GM18858 (cell line): ENCODE results near the gene MORC2.

Experiments
- ATAC-seq: cut with Tn5 transposase; IDR thresholded peaks from one replicate; pipeline ENCODE4 v1.9.1; 2021; ENCODE audit not compliant: unreplicated experiment

Gene MORC2

DNA sequence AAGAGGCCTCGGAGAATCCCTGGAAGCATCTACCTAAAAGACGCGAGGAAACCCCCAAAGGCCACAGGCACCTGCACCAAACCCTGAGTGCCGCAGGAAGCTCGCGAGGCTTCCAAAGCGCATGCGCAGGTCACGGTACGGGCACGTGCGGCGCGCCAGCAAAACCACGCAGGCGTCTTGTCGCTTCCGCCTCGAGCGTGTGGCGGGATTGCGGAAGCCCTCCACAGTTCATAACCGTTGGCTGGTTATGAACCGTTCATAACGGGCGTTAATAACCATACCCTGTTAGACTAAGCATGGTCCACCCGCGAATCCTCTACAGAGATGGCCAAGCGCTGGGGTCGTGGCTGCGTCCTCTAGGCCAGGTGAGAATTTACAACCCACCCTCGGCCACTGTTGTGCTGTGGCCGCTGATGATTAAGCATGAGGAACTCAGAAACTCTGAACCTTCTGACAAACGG is 46.4 kb downstream of the MORC2 start:
- no peak for ATAC-seq

GRCh38 chr22:30921108-30921507 is 47.5 kb downstream of the MORC2 start:
- no peak for ATAC-seq

DNA sequence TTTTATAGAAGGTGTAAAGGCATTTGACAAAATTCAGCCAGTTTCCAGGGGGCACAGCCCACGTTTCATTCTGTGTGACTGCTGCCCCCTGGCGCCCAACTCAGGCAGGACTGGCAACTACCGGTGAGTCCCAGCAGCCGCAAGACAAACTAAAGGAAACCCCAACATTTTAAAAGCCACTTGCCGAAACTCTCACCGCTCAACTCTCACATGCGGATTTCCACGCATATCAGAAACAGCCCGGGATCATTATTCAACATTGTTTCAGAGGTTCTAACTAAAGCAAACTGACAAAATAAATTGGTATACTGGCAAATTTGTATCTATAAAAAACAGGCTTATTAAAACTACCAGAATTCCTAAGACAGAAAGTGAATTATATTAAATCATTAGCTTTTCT is 48.2 kb downstream of the MORC2 start:
- no peak for ATAC-seq

GRCh38 chr22:30919973-30920372 is 48.6 kb downstream of the MORC2 start:
- ATAC-seq: no peak

DNA sequence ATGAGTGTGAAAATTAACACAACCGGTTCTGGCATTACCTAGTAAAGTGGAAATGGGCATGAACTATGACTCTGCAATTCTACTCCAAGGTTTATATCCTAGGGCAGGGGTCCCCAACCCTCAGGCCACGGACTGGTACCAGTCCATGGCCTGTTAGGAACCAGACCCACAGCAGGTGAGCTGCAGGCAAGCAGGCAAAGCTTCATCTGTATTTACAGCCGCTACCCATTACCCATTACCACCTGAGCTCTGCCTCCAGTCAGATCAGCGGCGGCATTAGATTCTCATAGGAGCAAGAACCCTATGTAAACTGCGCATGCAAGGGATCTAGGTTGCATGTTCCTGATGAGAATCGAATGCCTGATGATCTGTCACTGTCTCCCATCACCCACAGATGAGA is 49.8 kb downstream of the MORC2 start:
- no peak for ATAC-seq

DNA sequence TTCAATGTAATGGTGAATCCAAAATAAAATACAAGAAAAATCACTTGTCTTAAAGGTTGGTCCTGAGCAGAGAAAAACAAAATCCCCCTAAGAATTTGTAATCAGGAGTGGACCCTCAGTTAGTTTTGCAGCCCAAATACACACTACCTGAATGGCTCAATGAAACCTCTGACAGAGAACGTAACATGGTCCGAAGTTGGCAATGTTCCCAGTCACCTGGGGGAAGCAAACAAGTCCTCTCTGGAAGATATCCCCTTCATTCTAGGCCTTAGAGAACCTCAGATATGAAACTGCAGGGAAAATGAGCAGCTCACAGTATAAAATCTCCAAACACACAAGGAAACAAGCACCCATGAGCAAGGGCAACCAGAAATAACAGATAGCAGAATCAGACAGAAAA is 58.2 kb downstream of the MORC2 start:
- no peak for ATAC-seq

- ATAC-seq: no peak
These were observed 59.3 kb downstream of the MORC2 start for GRCh38 chr22:30909306-30909705.

DNA sequence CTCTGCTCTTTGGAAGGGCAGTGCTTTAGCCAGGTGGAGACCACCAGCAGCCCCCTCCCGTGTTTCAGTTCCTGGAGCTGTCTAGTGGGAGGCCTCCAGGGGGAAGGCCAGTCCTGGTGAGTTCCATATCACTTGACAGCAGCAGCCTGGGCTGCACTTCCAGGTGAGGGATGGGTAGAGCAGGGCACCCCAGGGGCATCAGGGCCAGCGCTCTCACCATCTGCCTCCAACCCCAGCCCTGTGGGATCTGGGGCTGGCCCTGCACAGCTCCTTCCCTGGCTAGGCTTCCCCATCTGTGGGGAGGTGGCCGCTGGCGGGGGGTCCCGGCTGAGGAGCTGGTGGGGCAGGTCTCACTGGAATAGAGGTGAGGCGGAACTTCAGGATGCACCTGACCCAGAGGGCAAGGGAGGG is 60.5 kb downstream of the MORC2 start:
- ATAC-seq: no peak

GRCh38 chr22:30906946-30907345 is 61.6 kb downstream of the MORC2 start:
- ATAC-seq: no peak

GRCh38 chr22:30906411-30906810 is 62.2 kb downstream of the MORC2 start:
- ATAC-seq: no peak

GRCh38 chr22:30905696-30906341 is 62.8 kb downstream of the MORC2 start:
- ATAC-seq: no peak

- ATAC-seq: no peak
These were observed 64.6 kb downstream of the MORC2 start for GRCh38 chr22:30903876-30904460.

- ATAC-seq: no peak
These were observed 65.8 kb downstream of the MORC2 start for GRCh38 chr22:30902496-30903357.

DNA sequence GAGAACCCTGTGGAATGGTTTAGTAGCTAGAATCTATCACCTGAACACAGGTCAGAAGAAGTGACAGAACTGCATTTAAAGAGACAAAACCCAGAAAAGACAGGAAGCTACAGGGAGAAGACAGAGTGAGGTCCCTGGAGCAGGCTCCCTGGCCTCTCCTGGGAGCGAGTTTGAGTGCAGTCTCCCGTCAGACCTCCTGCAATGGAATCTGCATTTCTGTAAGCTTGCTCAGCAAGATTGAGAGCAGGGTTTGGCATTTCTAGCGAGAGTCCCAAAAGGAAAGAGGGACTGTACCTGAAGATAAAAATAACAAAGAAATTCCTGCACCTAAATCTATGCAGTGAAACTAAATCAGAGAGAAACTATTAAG is 74.2 kb downstream of the MORC2 start:
- no peak for ATAC-seq

DNA sequence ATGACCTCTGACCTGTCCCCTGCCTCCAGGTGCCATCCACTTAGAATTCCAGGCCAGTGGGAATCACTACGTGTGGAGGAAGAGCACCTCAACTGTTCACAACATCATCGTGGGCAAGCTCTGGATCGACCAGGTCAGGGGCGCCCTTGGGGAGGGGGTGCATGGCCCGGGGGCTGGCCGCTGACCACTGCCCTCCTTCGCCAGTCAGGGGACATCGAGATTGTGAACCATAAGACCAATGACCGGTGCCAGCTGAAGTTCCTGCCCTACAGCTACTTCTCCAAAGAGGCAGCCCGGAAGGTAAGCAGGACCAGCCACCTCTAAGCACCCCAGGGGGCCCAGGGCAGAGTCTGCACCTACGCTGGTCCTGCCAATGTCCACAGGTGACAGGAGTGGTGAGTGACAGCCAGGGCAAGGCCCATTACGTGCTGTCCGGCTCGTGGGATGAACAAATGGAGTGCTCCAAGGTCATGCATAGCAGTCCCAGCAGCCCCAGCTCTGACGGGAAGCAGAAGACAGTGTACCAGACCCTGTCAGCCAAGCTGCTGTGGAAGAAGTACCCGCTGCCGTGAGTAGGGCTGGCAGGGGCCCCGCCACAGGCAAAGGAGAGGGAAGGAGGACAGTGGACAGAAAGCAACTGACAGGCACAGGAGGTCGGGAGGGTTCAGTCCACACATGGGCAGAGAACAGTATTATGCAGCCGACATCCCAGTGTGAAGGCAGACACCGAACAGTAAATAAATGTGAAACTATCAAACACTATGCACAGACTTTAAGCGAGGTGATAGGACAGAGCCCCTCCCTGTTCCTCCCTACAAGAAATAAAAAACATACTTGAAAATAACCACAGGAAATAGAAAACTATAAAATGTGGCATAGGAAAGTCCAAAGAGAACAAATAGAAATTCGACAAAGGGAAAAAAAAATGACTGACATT is 74.9 kb downstream of the MORC2 start:
- ATAC-seq: no peak

- ATAC-seq: no peak
These were observed 75.8 kb downstream of the MORC2 start for GRCh38 chr22:30892731-30893221.

GRCh38 chr22:30892286-30892685 is 76.3 kb downstream of the MORC2 start:
- no peak for ATAC-seq

DNA sequence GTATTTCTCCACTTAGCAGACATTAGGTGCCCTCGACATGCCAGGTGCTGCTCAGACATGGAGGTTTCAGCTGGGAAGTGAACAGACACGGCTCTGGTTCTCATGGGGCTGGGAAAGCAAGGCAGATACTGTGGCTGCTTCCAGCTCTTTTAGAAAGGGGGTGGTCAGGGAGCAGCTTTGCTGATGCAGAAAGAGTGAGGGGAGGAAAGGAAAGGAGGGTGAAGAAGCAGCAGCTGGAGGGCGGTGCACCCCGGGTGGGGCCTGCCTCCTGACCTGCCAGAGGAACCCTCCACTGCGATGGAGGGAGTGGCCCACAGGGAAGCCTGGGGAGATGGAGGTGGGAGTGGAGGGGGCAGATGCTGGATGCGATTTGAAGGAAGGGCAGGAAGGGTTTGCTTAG is 76.8 kb downstream of the MORC2 start:
- ATAC-seq: no peak

- no peak for ATAC-seq
These were observed 77.2 kb downstream of the MORC2 start for GRCh38 chr22:30891443-30891755.

DNA sequence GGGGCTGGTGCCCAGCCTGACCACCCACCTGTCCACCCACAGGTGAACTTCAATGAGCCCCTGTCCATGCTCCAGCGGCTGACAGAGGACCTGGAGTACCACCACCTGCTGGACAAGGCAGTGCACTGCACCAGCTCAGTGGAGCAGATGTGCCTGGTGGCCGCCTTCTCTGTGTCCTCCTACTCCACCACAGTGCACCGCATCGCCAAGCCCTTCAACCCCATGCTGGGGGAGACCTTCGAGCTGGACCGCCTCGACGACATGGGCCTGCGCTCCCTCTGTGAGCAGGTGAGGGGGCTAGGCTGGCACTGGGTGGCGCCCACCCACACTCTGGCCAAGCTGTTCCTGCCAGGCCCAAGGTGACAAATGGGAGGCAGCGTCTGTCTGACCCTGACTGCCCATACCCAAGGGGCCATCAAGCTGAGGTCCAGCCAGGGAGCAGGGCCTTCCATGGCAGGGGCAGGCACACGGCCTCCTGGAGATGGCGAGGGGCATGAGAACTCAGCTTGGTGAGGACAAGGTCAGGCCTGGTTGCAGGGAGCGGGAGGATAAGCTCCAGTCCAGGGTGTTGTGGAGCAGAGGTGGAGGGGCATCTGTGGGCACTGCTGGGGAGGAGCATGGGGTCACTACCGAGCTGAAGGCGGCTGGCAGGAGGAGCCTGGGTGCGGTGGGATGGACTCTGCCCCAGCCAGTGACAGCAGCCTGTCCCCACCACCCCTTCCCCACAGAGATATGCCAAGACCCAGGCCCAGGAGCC is 77.7 kb downstream of the MORC2 start:
- no peak for ATAC-seq
